ENCODE measurements around the gene ZNHIT3.

The ZNHIT3 gene

GRCh38 chr17:36535669-36536081 lies 49.2 kb downstream of the ZNHIT3 start:
- DNase-seq (ENCODE audit: low read depth), result no peak
- TF ChIP-seq CTCF (conservative IDR thresholded peaks at IDR 0.05; ENCODE audit: control insufficient read depth, insufficient read depth, low read depth, low read length), result no peak
- H3K4me3 ChIP-seq (ENCODE audit: control insufficient read depth, low read depth, low read length), result peak overlapping the region; percentile 87

GRCh38 chr17:36540696-36541095 lies 54.2 kb downstream of the ZNHIT3 start:
- H3K4me3 ChIP-seq (ENCODE audit: control insufficient read depth, low read depth, low read length), result no peak overlapping the region
- no peak for TF ChIP-seq CTCF (conservative IDR thresholded peaks at IDR 0.05; ENCODE audit: control insufficient read depth, insufficient read depth, low read depth, low read length)
- DNase-seq (ENCODE audit: low read depth), result no peak

GRCh38 chr17:36542755-36543154 lies 56.3 kb downstream of the ZNHIT3 start:
- no peak for TF ChIP-seq CTCF (conservative IDR thresholded peaks at IDR 0.05; ENCODE audit: control insufficient read depth, insufficient read depth, low read depth, low read length)
- DNase-seq (ENCODE audit: low read depth), result no peak
- H3K4me3 ChIP-seq (ENCODE audit: control insufficient read depth, low read depth, low read length), result no peak overlapping the region

- peak; percentile 27 for TF ChIP-seq CTCF (conservative IDR thresholded peaks at IDR 0.05; ENCODE audit: control insufficient read depth, insufficient read depth, low read depth, low read length)
- DNase-seq (ENCODE audit: low read depth), result peak; percentile 64
Observed at GRCh38 chr17:36544044-36544306, 57.5 kb downstream of the ZNHIT3 start.

GRCh38 chr17:36544307-36545076 lies 58.0 kb downstream of the ZNHIT3 start, which contains the start of gene GGNBP2:
TSS of gene GGNBP2 (plus strand) at chr17:36544919. CDS start at chr17:36545725, 806 bp downstream.
- peak within 1 kb of the TSS; percentile 95 for H3K4me3 ChIP-seq (ENCODE audit: control insufficient read depth, low read depth, low read length)
- DNase-seq (ENCODE audit: low read depth), result peak; percentile 92
- no peak for TF ChIP-seq CTCF (conservative IDR thresholded peaks at IDR 0.05; ENCODE audit: control insufficient read depth, insufficient read depth, low read depth, low read length)

More at GRCh38 chr17:36544044-36544306, 57.5 kb downstream of the ZNHIT3 start:
- peak overlapping the region; percentile 95 for H3K4me3 ChIP-seq (ENCODE audit: control insufficient read depth, low read depth, low read length)

- TF ChIP-seq CTCF (conservative IDR thresholded peaks at IDR 0.05; ENCODE audit: control insufficient read depth, insufficient read depth, low read depth, low read length), result no peak
- DNase-seq (ENCODE audit: low read depth), result no peak
- H3K4me3 ChIP-seq (ENCODE audit: control insufficient read depth, low read depth, low read length), result peak overlapping the region; percentile 95
Observed at GRCh38 chr17:36545077-36545464, 58.6 kb downstream of the ZNHIT3 start.
